GM12878 (cell line): ENCODE data around the gene COPS3.

Experiments
- CBX5 ChIP-seq: sonication (generic); IDR thresholded peaks from 2 replicates; pipeline ENCODE4 v1.6.1; 2016; ENCODE audit warnings: low read depth, moderate library complexity, mild to moderate bottlenecking, inconsistent platforms
- CREB1 ChIP-seq: IDR thresholded peaks from 2 replicates; pipeline ENCODE4 v1.6.1; 2012; ENCODE audit warnings: low read depth, mild to moderate bottlenecking, inconsistent platforms
- CTCF ChIP-seq, 3 experiments: IDR thresholded peaks in 2 of 3; conservative IDR thresholded peaks in 1 of 3; 2 replicates each; pipeline ENCODE4 v1.5.1; 2011; ENCODE audit warnings: low read depth in 3 of 3, low read length in 3 of 3, mild to moderate bottlenecking in 3 of 3, control low read depth in 2 of 3, moderate library complexity in 2 of 3, inconsistent platforms in 1 of 3, mixed read lengths in 1 of 3; ENCODE audit not compliant: control insufficient read depth in 2 of 3, insufficient read depth in 1 of 3; ENCODE audit errors: extremely low read depth in 1 of 3
- LARP7 ChIP-seq: fragments of 450-650 bp; IDR thresholded peaks from 2 replicates; pipeline ENCODE4 v1.6.1; 2017; ENCODE audit warnings: mild to moderate bottlenecking
- NR2C2 ChIP-seq: IDR thresholded peaks from 2 replicates; pipeline ENCODE4 v1.6.1; 2011; ENCODE audit warnings: borderline replicate concordance, low read depth; ENCODE audit not compliant: control insufficient read depth, insufficient read length
- PAX8 ChIP-seq: fragments of 450-650 bp; IDR thresholded peaks from 2 replicates; pipeline ENCODE4 v1.6.1; 2017; ENCODE audit warnings: mild to moderate bottlenecking, moderate library complexity
- POLR2A ChIP-seq: IDR thresholded peaks from 2 replicates; pipeline ENCODE4 v1.6.1; 2011; ENCODE audit warnings: low read depth, mild to moderate bottlenecking, low read length
- SP1 ChIP-seq: IDR thresholded peaks from one replicate; pipeline ENCODE4 v1.6.1; 2011; ENCODE audit warnings: low read depth, low read length
- TARDBP ChIP-seq: IDR thresholded peaks from 2 replicates; pipeline ENCODE4 v1.6.1; 2016; ENCODE audit warnings: borderline replicate concordance
- USF2 ChIP-seq: IDR thresholded peaks from 2 replicates; pipeline ENCODE4 v1.6.1; 2011; ENCODE audit warnings: low read depth, low read length, improper control_type of control experiment, borderline replicate concordance
- ZBED1 ChIP-seq: IDR thresholded peaks from 2 replicates; pipeline ENCODE4 v1.6.1; 2016; ENCODE audit warnings: borderline replicate concordance
- ZZZ3 ChIP-seq: IDR thresholded peaks from 2 replicates; pipeline ENCODE4 v1.6.1; 2011; ENCODE audit warnings: low read depth; ENCODE audit not compliant: control insufficient read depth, insufficient read length

DNA sequence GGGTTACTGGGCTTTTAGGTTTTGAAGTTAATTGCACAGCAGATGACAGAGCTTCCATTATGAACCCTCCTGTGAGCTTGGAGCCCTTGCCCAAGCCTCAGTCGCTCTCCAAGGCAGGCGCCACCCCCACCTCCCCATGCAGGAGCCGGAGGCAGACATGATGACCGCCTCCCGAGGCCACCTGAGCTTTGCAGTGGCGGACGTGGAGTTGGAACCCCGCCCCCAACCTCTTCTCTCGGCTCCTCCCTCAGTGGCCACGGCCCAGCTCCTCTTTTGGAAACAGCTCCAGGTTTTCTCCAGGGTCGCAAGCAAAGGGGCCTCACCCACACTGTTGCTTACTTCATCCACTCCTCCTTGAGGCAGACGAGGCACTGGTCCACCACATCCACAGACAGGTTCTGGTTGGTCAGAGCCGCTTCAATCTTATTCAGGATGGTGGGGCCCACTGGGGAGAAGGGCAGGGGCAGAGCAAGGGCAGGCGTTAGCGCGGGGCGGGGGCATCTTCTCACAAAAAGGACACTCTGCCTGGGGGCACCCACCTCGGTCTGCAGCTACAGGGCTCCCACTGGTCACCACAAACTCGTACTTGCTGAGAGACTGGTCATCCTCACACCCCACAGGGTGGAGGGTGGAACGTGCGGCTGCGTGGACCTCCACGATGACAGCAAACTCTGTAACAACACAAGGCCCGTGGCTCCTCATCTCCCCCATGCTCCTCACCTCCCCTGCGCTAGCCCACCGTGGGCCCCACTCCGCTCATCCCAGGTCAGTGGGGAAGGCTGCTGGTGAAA lies 66.2 kb downstream of the COPS3 start:
- TF ChIP-seq CTCF (IDR thresholded peaks at IDR 0.05 in 2 of 3, conservative IDR thresholded peaks at IDR 0.05 in 1 of 3; ENCODE audit: control insufficient read depth in 2 of 3, extremely low read depth in 1 of 3, insufficient read depth in 1 of 3, low read depth in 3 of 3, low read length in 3 of 3) (no peak), ZBED1 (no peak), ZZZ3 (no peak), POLR2A (no peak), TARDBP (no peak), CBX5 (no peak), PAX8 (no peak), CREB1 (no peak), LARP7 (no peak), NR2C2 (no peak), SP1 (no peak), USF2 (no peak)
